CD4-positive, alpha-beta T cell treated with Interleukin-6 for 4 hours (primary cell): ENCODE measurements around the gene TNXB.
"Not testable (repeated sequence)": the region's sequence is repeated elsewhere in the genome, so short reads cannot be mapped to it uniquely, and the experiment has no call there.

Source experiments
- DNase-seq: peaks from one replicate; pipeline ENCODE4 v3.0.0-alpha.2; 2020; ENCODE audit warnings: mixed read lengths

The TNXB gene

GRCh38 chr6:31994421-31994820, 114.7 kb downstream of the TNXB start:
- not testable (repeated sequence) for DNase-seq
